Transverse colon (tissue), 4 donors: ENCODE results near the gene LRRC8D. TPM values are rescaled to one million over a fixed set of nuclear protein-coding genes. Genes with fewer than 3 reads are reported as not detected.

ENCODE experiments used
- DNase-seq: peaks from one replicate; pipeline ENCODE4 v3.0.0-alpha.2; 2019
- H3K27ac ChIP-seq, 4 donors: fragments of 200-600 bp; sonication (generic); 2 replicates each; pipeline ENCODE4 v1.5.1; 2016 to 2018; ENCODE audit warnings: inconsistent platforms in 4 of 4
- H3K27me3 ChIP-seq: fragments of 200-600 bp; sonication (generic); 2 replicates; pipeline ENCODE4 v1.5.1; 2017; ENCODE audit warnings: inconsistent platforms
- H3K36me3 ChIP-seq, 4 donors: fragments of 200-600 bp; sonication (generic); 2 replicates each; pipeline ENCODE4 v1.5.1; 2017 to 2019; ENCODE audit warnings: inconsistent platforms in 4 of 4
- H3K4me1 ChIP-seq, 4 donors: fragments of 200-600 bp; sonication (generic); 2 replicates each; pipeline ENCODE4 v1.5.1; 2017 to 2020; ENCODE audit warnings: inconsistent platforms in 4 of 4
- H3K4me3 ChIP-seq, 4 donors: fragments of 200-600 bp; sonication (generic); 1 replicate in 1 of 4; 2 replicates in 3 of 4; pipeline versions ENCODE4 v1.5.1 to v1.6.1; 2017 to 2019; ENCODE audit warnings: inconsistent platforms in 4 of 4
- H3K9me3 ChIP-seq, 2 donors: fragments of 200-600 bp; sonication (generic); 2 replicates each; pipeline ENCODE4 v1.5.1; 2017 to 2019; ENCODE audit warnings: inconsistent platforms in 2 of 2
- CTCF ChIP-seq, 5 experiments: fragments of 200-600 bp in 3 of 5; fragments of 450-650 bp in 2 of 5; sonication (generic) in 3 of 5; IDR thresholded peaks; 1 replicate in 2 of 5; 2 replicates in 3 of 5; pipeline ENCODE4 v1.5.1; 2016 to 2017; ENCODE audit warnings: antibody characterized with exemption in 5 of 5, inconsistent platforms in 3 of 5, mild to moderate bottlenecking in 2 of 5, moderate library complexity in 1 of 5
- EP300 ChIP-seq: sonication (generic); formaldehyde crosslinking; IDR thresholded peaks from one replicate; pipeline ENCODE4 v1.6.1; 2017; ENCODE audit warnings: antibody characterized with exemption, low read depth
- POLR2A ChIP-seq: fragments of 450-650 bp; IDR thresholded peaks from one replicate; pipeline ENCODE4 v1.6.1; 2016; ENCODE audit warnings: antibody characterized with exemption, mild to moderate bottlenecking, moderate library complexity
- POLR2AphosphoS5 ChIP-seq, 3 donors: sonication (generic); formaldehyde crosslinking; IDR thresholded peaks; one replicate each; pipeline ENCODE4 v1.6.1; 2016; ENCODE audit warnings: antibody characterized with exemption in 3 of 3
- WGBS, 2 donors: methylation state at CpG; one replicate each; pipeline ENCODE4 v1.1.5; 2018; ENCODE audit warnings: low coverage in 1 of 2; 5-methylcytosine and 5-hydroxymethylcytosine counted together
- in situ Hi-C, 4 donors: fragments of 200-750 bp; cut with MboI; loops; one replicate each; pipeline versions ENCODE4 v1.15.0 to v1.15.1; 2017; ENCODE audit warnings: low sequenced_read_pairs in 3 of 4, low pct_ligation_motif_present in 1 of 4, low pct_unique_long_range_greater_than_20kb in 1 of 4
- intact Hi-C: fragments of 100-400 bp; cut with DNase I; formaldehyde crosslinking; loops from one replicate; pipeline ENCODE4 v1.15.1; 2023; ENCODE audit warnings: low total_unique reads
- total RNA-seq, 4 donors: library from RNA; depleted of rRNA; stranded (reverse); fragments of >200 nt; gene quantifications; one replicate each; pipeline ENCODE4 v1.1.0, GENCODE V29; 2016

LRRC8D gene
- total RNA-seq, 4 donors from 2014 or later: 8.2 to 81.5 (median 52.4) TPM

GRCh38 chr1:89802841-89803240 is 18.0 kb upstream of the LRRC8D start:
- TF ChIP-seq CTCF (IDR thresholded peaks at IDR 0.05): no peak
- TF ChIP-seq EP300: no peak
- no peak for TF ChIP-seq POLR2AphosphoS5 (IDR thresholded peaks at IDR 0.05)
- no peak for TF ChIP-seq POLR2A
- Histone ChIP-seq H3K27ac (no peak overlapping the region), H3K27me3 (no peaks in the 10 kb centered on the region), H3K36me3 (no peaks in the 10 kb centered on the region), H3K4me1 (peaks cover 0 to 2% (median 0%) of the 10 kb centered on the region in 4 donors), H3K4me3 (no peak overlapping the region), H3K9me3 (no peaks in the 10 kb centered on the region)
- in situ Hi-C loops: loop anchor here in 3 of 4 donors (10.0 kb wide), 1 partner anchor 182 kb away; no protein-coding TSS in a partner anchor
- WGBS, 2 donors: 76 to 83% methylated on average over 1 to 2 of the region's 2 CpGs
- DNase-seq: no peak
- intact Hi-C loops: no loop called here

- peaks cover 0 to 2% (median 0%) of the 10 kb centered on the region in 4 donors for H3K4me1 ChIP-seq
- H3K4me3 ChIP-seq: no peak overlapping the region
- 0% methylated on average over 4 of the region's 4 CpGs for WGBS, 2 donors
- intact Hi-C loops: loop anchor here (2.0 kb wide), 1 partner anchor 182 kb away; no protein-coding TSS in a partner anchor
- no peaks in the 10 kb centered on the region for H3K36me3 ChIP-seq
- no peak for TF ChIP-seq EP300
- peak; percentile 83 to 91 (median 88) for TF ChIP-seq CTCF (IDR thresholded peaks at IDR 0.05)
- peak; percentile 91 for DNase-seq
- H3K27ac ChIP-seq: no peak overlapping the region
- no peaks in the 10 kb centered on the region for H3K9me3 ChIP-seq
- no peaks in the 10 kb centered on the region for H3K27me3 ChIP-seq
- in situ Hi-C loops: loop anchor here (5.0 to 10.0 kb wide), 2 partner anchors 180 to 183 kb away; no protein-coding TSS in a partner anchor
Measured at GRCh38 chr1:89804642-89805237, 16.1 kb upstream of the LRRC8D start.

GRCh38 chr1:89806616-89807015 is 14.2 kb upstream of the LRRC8D start:
- intact Hi-C loops (no loop called here), in situ Hi-C loops (loop anchor here (5.0 to 10.0 kb wide), 2 partner anchors 178 to 181 kb away; no protein-coding TSS in a partner anchor)
- Histone ChIP-seq H3K9me3 (no peaks in the 10 kb centered on the region), H3K27me3 (no peaks in the 10 kb centered on the region), H3K4me3 (no peak overlapping the region), H3K4me1 (peaks cover 0 to 2% (median 0%) of the 10 kb centered on the region in 4 donors), H3K36me3 (no peaks in the 10 kb centered on the region), H3K27ac (no peak overlapping the region)
- 65 to 84% methylated on average over 3 of the region's 3 CpGs for WGBS, 2 donors
- no peak for DNase-seq
- no peak for TF ChIP-seq CTCF (IDR thresholded peaks at IDR 0.05)
- TF ChIP-seq POLR2A: no peak
- no peak for TF ChIP-seq POLR2AphosphoS5 (IDR thresholded peaks at IDR 0.05)
- no peak for TF ChIP-seq EP300

GRCh38 chr1:89807503-89807902 is 13.3 kb upstream of the LRRC8D start:
- intact Hi-C loops: no loop called here
- no peaks in the 10 kb centered on the region for H3K9me3 ChIP-seq

More at GRCh38 chr1:89807503-89807902, 13.3 kb upstream of the LRRC8D start:
- H3K4me1 ChIP-seq: peaks cover 0 to 8% (median 0%) of the 10 kb centered on the region in 4 donors
- TF ChIP-seq POLR2A (no peak), EP300 (no peak), CTCF (IDR thresholded peaks at IDR 0.05) (no peak), POLR2AphosphoS5 (IDR thresholded peaks at IDR 0.05) (no peak)
- no peak overlapping the region for H3K4me3 ChIP-seq
- no peaks in the 10 kb centered on the region for H3K36me3 ChIP-seq
- DNase-seq: no peak
- 80 to 89% methylated on average over 2 of the region's 2 CpGs for WGBS, 2 donors
- no peaks in the 10 kb centered on the region for H3K27me3 ChIP-seq
- in situ Hi-C loops: loop anchor here (5.0 to 10.0 kb wide), 2 partner anchors 177 to 180 kb away; no protein-coding TSS in a partner anchor
- H3K27ac ChIP-seq: no peak overlapping the region
